Cardiac muscle cell (in vitro differentiated cells and primary cell): Measurements from ENCODE around the gene ADAP1. TPM values are rescaled to one million over a fixed set of nuclear protein-coding genes. Genes with fewer than 3 reads are reported as not detected.

Experiments used
- DNase-seq, 2 donors: peaks; one replicate each; pipeline versions ENCODE4 v3.0.0 to v3.0.0-alpha.2; 2010 to 2017; ENCODE audit warnings: low read depth in 1 of 2, low spot score in 1 of 2
- H3K27ac ChIP-seq: fragments of 200-600 bp; sonication (generic); 2 replicates; pipeline ENCODE4 v1.5.1; 2016
- H3K27me3 ChIP-seq: fragments of 200-600 bp; sonication (generic); 2 replicates; pipeline ENCODE4 v1.6.0; 2016; ENCODE audit warnings: control low read depth
- H3K36me3 ChIP-seq: fragments of 200-600 bp; sonication (generic); 2 replicates; pipeline ENCODE4 v1.5.1; 2016; ENCODE audit warnings: control low read depth
- H3K4me1 ChIP-seq: fragments of 200-600 bp; sonication (generic); 2 replicates; pipeline ENCODE4 v1.8.1; 2017; ENCODE audit warnings: low read depth, mild to moderate bottlenecking, mixed run types
- H3K4me3 ChIP-seq: fragments of 200-600 bp; sonication (generic); 2 replicates; pipeline ENCODE4 v1.5.1; 2016; ENCODE audit warnings: mild to moderate bottlenecking
- H3K9me3 ChIP-seq: fragments of 200-600 bp; sonication (generic); 2 replicates; pipeline ENCODE4 v1.5.1; 2017; ENCODE audit warnings: low read depth, mild to moderate bottlenecking, control low read depth
- CTCF ChIP-seq: IDR thresholded peaks from 2 replicates; pipeline ENCODE4 v1.5.1; 2012; ENCODE audit warnings: low read depth, mild to moderate bottlenecking, low read length
- polyA plus RNA-seq: library from polyadenylated mRNA; unstranded; fragments of >200 nt; fragmentation: Nextera tagmentation; extraction: Ambion mirVana; gene quantifications from 2 replicates; pipeline ENCODE4 v1.2.1, GENCODE V29; 2016
- total RNA-seq: library from RNA; depleted of rRNA; stranded (reverse); fragments of >200 nt; gene quantifications from 2 replicates; pipeline ENCODE4 v1.2.3, GENCODE V29; 2016

ADAP1 gene
- total and polyA plus RNA-seq, 2 experiments from 2014 or later = 12.0 to 14.4 TPM

- Histone ChIP-seq H3K27ac (no peak overlapping the region), H3K4me3 (no peak overlapping the region), H3K36me3 (no peaks in the 10 kb centered on the region), H3K27me3 (peaks cover 16% of the 10 kb centered on the region), H3K4me1 (no peaks in the 10 kb centered on the region), H3K9me3 (no peaks in the 10 kb centered on the region)
- TF ChIP-seq CTCF = no peak
- DNase-seq = peak in 1 of 2 donors; percentile 78
These were observed 49.6 kb downstream of the ADAP1 start for GRCh38 chr7:904847-905246.

GRCh38 chr7:903921-904755 lies 50.3 kb downstream of the ADAP1 start:
- Histone ChIP-seq H3K9me3 (no peaks in the 10 kb centered on the region), H3K27me3 (peaks cover 11% of the 10 kb centered on the region)

GRCh38 chr7:902996-903395 lies 51.5 kb downstream of the ADAP1 start:
- H3K4me1 ChIP-seq = no peaks in the 10 kb centered on the region
- TF ChIP-seq CTCF = no peak
- no peak overlapping the region for H3K4me3 ChIP-seq
- no peaks in the 10 kb centered on the region for H3K9me3 ChIP-seq
- no peak for DNase-seq
- H3K27me3 ChIP-seq = peaks cover 11% of the 10 kb centered on the region
- H3K27ac ChIP-seq = no peak overlapping the region
- H3K36me3 ChIP-seq = no peaks in the 10 kb centered on the region

More at GRCh38 chr7:903921-904755, 50.3 kb downstream of the ADAP1 start:
- no peak for DNase-seq
- Histone ChIP-seq H3K4me1 (no peaks in the 10 kb centered on the region), H3K27ac (no peak overlapping the region), H3K4me3 (no peak overlapping the region), H3K36me3 (no peaks in the 10 kb centered on the region)
- TF ChIP-seq CTCF = no peak

DNA sequence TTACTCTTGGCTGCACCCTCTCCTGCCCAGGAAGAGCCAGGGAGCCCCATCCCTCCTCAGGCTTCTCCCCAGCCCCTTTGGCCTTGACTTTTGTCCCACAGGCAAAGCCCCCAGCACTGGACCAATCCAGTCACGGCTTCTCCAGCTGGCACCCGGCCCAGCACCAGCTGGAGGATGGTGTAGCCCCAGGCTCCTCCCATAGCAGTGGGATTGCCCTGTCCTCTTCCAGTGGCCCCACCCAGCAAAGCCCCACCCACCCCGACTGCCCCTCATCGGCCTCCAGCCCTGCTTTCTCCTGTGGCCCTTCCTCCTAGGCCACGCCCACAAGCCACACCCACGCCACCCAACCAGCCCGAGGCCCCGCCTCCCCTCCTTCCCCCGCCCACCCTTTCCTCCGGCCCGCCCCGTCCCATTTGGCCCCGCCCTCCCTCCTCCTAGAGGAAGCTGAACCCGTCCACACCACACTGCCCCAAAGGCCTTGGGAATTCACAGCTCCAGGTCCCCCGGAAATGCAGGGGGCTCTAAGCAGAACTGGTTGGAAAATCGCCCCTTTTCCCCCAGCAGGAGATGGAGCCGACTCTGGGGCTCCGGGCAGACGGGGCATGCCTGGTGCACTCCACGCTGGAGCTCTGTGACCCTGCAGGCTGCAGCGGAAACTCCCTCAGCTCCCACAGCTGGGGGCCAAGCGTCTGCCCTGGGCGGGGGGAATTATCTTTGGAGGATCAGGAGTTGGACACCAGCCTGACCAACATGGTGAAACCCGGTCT lies 52.9 kb downstream of the ADAP1 start:
- no peaks in the 10 kb centered on the region for H3K4me1 ChIP-seq
- H3K9me3 ChIP-seq = no peaks in the 10 kb centered on the region
- H3K4me3 ChIP-seq = no peak overlapping the region
- peaks cover 1% of the 10 kb centered on the region for H3K36me3 ChIP-seq
- TF ChIP-seq CTCF = no peak
- no peak overlapping the region for H3K27ac ChIP-seq
- peak; percentile 86 to 90 for DNase-seq
- H3K27me3 ChIP-seq = peaks cover 11% of the 10 kb centered on the region

GRCh38 chr7:901041-901387 lies 53.5 kb downstream of the ADAP1 start:
- no peak for DNase-seq
- H3K27ac ChIP-seq = no peak overlapping the region
- TF ChIP-seq CTCF = no peak

More at GRCh38 chr7:901041-901387, 53.5 kb downstream of the ADAP1 start:
- peaks cover 11% of the 10 kb centered on the region for H3K27me3 ChIP-seq
- H3K4me3 ChIP-seq = no peak overlapping the region
- H3K9me3 ChIP-seq = no peaks in the 10 kb centered on the region
- H3K36me3 ChIP-seq = peaks cover 6% of the 10 kb centered on the region
- H3K4me1 ChIP-seq = no peaks in the 10 kb centered on the region
